Fibroblast of lung (primary cell): ENCODE measurements around the gene CDC42EP3. TPM values are rescaled to one million over a fixed set of nuclear protein-coding genes. Genes with fewer than 3 reads are reported as not detected.

Source experiments
- DNase-seq, 2 donors: peaks; one replicate each; pipeline versions ENCODE4 v3.0.0 to v3.0.0-alpha.2; 2010; ENCODE audit warnings: low read depth in 2 of 2
- H2AFZ ChIP-seq: 2 replicates; pipeline ENCODE4 v1.5.1; 2012; ENCODE audit warnings: low read length, control low read depth, inconsistent platforms
- H3K27ac ChIP-seq: 2 replicates; pipeline ENCODE4 v1.5.1; 2011; ENCODE audit warnings: low read length, control low read depth; ENCODE audit not compliant: insufficient read depth
- H3K27me3 ChIP-seq: 2 replicates; pipeline ENCODE4 v1.5.1; 2011; ENCODE audit warnings: mild to moderate bottlenecking, low read length; ENCODE audit not compliant: control insufficient read depth, insufficient read depth
- H3K36me3 ChIP-seq: 2 replicates; pipeline ENCODE4 v1.5.1; 2011; ENCODE audit warnings: low read length; ENCODE audit not compliant: control insufficient read depth, insufficient read depth
- H3K4me1 ChIP-seq: 2 replicates; pipeline ENCODE4 v1.5.1; 2011; ENCODE audit warnings: low read length; ENCODE audit not compliant: control insufficient read depth, insufficient read depth; ENCODE audit errors: extremely low read depth
- H3K4me2 ChIP-seq: 2 replicates; pipeline ENCODE4 v1.5.1; 2011; ENCODE audit warnings: low read length, control low read depth; ENCODE audit not compliant: insufficient read depth; ENCODE audit errors: extremely low read depth
- H3K4me3 ChIP-seq, 4 experiments: fragments of 200-600 bp in 1 of 4; sonication (generic) in 1 of 4; replicated peaks in 1 of 4; 2 replicates each; pipeline ENCODE4 v1.5.1; 2011 to 2016; ENCODE audit warnings: low read length in 4 of 4, low read depth in 3 of 4, mild to moderate bottlenecking in 3 of 4, control low read depth in 2 of 4, inconsistent platforms in 1 of 4, mixed read lengths in 1 of 4; ENCODE audit not compliant: insufficient read depth in 1 of 4; ENCODE audit errors: control extremely low read depth in 1 of 4
- H3K79me2 ChIP-seq: 2 replicates; pipeline ENCODE4 v1.5.1; 2012; ENCODE audit warnings: mild to moderate bottlenecking, low read length, inconsistent platforms; ENCODE audit not compliant: control insufficient read depth, insufficient read depth
- H3K9ac ChIP-seq: 2 replicates; pipeline ENCODE4 v1.5.1; 2011; ENCODE audit warnings: mild to moderate bottlenecking, low read length, control low read depth; ENCODE audit not compliant: insufficient read depth
- H3K9me3 ChIP-seq: 2 replicates; pipeline ENCODE4 v1.5.1; 2012; ENCODE audit warnings: low read depth, low read length; ENCODE audit not compliant: control insufficient read depth, insufficient read depth
- H4K20me1 ChIP-seq: 2 replicates; pipeline ENCODE4 v1.5.1; 2011; ENCODE audit warnings: low read length; ENCODE audit not compliant: control insufficient read depth, insufficient read depth; ENCODE audit errors: extremely low read depth
- CTCF ChIP-seq, 2 donors: IDR thresholded peaks in 1 of 2; conservative IDR thresholded peaks in 1 of 2; 1 replicate in 1 of 2; 2 replicates in 1 of 2; pipeline ENCODE4 v1.5.1; 2011 to 2012; ENCODE audit warnings: low read length in 2 of 2, control low read depth in 1 of 2, inconsistent platforms in 1 of 2, low read depth in 1 of 2, mild to moderate bottlenecking in 1 of 2
- EZH2 ChIP-seq: IDR thresholded peaks from 2 replicates; pipeline ENCODE4 v1.5.1; 2012; ENCODE audit warnings: low read length, control low read depth, mild to moderate bottlenecking; ENCODE audit errors: missing control alignments
- polyA plus RNA-seq, 2 donors: library from polyadenylated mRNA; depleted of rRNA in 1 of 2; stranded (reverse) in 1 of 2; unstranded in 1 of 2; fragments of >200 nt; gene quantifications; 2 replicates each; pipeline ENCODE4 v1.2.1, GENCODE V29; 2011 to 2012; ENCODE audit warnings: missing spikeins in 1 of 2
- total RNA-seq: library from RNA; depleted of rRNA; stranded (reverse); fragments of >200 nt; gene quantifications from 2 replicates; pipeline ENCODE4 v1.2.1, GENCODE V29; 2014

The CDC42EP3 gene
- total and polyA plus RNA-seq, 2 donors (not counting 1 experiment from before 2014, with no cell fraction given) = 19.2 to 328 TPM

- no peak overlapping the region for H3K9ac ChIP-seq
- no peak overlapping the region for H3K4me3 ChIP-seq
- no peaks in the 10 kb centered on the region for H4K20me1 ChIP-seq
- no peak for TF ChIP-seq CTCF (conservative IDR thresholded peaks at IDR 0.05 in 1 of 2, IDR thresholded peaks at IDR 0.05 in 1 of 2; ENCODE audit: low read depth in 1 of 2, low read length in 2 of 2)
- no peak for TF ChIP-seq EZH2
- no peak overlapping the region for H2AFZ ChIP-seq
- peaks cover 20% of the 10 kb centered on the region for H3K4me1 ChIP-seq
- no peaks in the 10 kb centered on the region for H3K27me3 ChIP-seq
- H3K79me2 ChIP-seq = peaks cover 17% of the 10 kb centered on the region
- DNase-seq = no peak
- peaks cover 7% of the 10 kb centered on the region for H3K36me3 ChIP-seq
- no peaks in the 10 kb centered on the region for H3K9me3 ChIP-seq
- H3K4me2 ChIP-seq = no peak overlapping the region
- no peak overlapping the region for H3K27ac ChIP-seq
These were observed 31.8 kb downstream of the CDC42EP3 start for GRCh38 chr2:37639631-37640030.

GRCh38 chr2:37638973-37639372 is 32.5 kb downstream of the CDC42EP3 start:
- TF ChIP-seq EZH2 (no peak), CTCF (conservative IDR thresholded peaks at IDR 0.05 in 1 of 2, IDR thresholded peaks at IDR 0.05 in 1 of 2; ENCODE audit: low read depth in 1 of 2, low read length in 2 of 2) (no peak)
- peaks cover 4% of the 10 kb centered on the region for H3K36me3 ChIP-seq
- peaks cover 16% of the 10 kb centered on the region for H3K4me1 ChIP-seq
- H3K4me3 ChIP-seq = no peak overlapping the region
- H3K27me3 ChIP-seq = no peaks in the 10 kb centered on the region
- H2AFZ ChIP-seq = no peak overlapping the region
- no peak overlapping the region for H3K9ac ChIP-seq
- H3K27ac ChIP-seq = no peak overlapping the region
- peaks cover 11% of the 10 kb centered on the region for H3K79me2 ChIP-seq
- H4K20me1 ChIP-seq = no peaks in the 10 kb centered on the region
- no peak for DNase-seq
- H3K9me3 ChIP-seq = no peaks in the 10 kb centered on the region
- no peak overlapping the region for H3K4me2 ChIP-seq

- Histone ChIP-seq H3K4me3 (no peak overlapping the region), H3K4me2 (no peak overlapping the region), H2AFZ (no peak overlapping the region), H4K20me1 (no peaks in the 10 kb centered on the region), H3K27ac (no peak overlapping the region), H3K9ac (no peak overlapping the region), H3K36me3 (peaks cover 2% of the 10 kb centered on the region), H3K27me3 (no peaks in the 10 kb centered on the region), H3K4me1 (peaks cover 16% of the 10 kb centered on the region), H3K9me3 (no peaks in the 10 kb centered on the region), H3K79me2 (peaks cover 2% of the 10 kb centered on the region)
- no peak for DNase-seq
- TF ChIP-seq EZH2 (no peak), CTCF (conservative IDR thresholded peaks at IDR 0.05 in 1 of 2, IDR thresholded peaks at IDR 0.05 in 1 of 2; ENCODE audit: low read depth in 1 of 2, low read length in 2 of 2) (no peak)
These were observed 33.5 kb downstream of the CDC42EP3 start for GRCh38 chr2:37637985-37638384.
